Muscle of leg (tissue), 11 donors: ENCODE results near the gene ERC1. TPM values are rescaled to one million over a fixed set of nuclear protein-coding genes. Genes with fewer than 3 reads are reported as not detected.

Experiments used
- DNase-seq: peaks from one replicate; pipeline ENCODE4 v3.0.0; 2013
- H3K27ac ChIP-seq: one replicate; pipeline ENCODE4 v1.5.1; 2013; ENCODE audit warnings: mild to moderate bottlenecking, low read length, control low read depth
- H3K27me3 ChIP-seq: one replicate; pipeline ENCODE4 v1.6.1; 2013; ENCODE audit warnings: low read length; ENCODE audit not compliant: control insufficient read depth, insufficient read depth
- H3K36me3 ChIP-seq: one replicate; pipeline ENCODE4 v1.6.1; 2013; ENCODE audit warnings: low read length; ENCODE audit not compliant: control insufficient read depth, insufficient read depth
- H3K4me1 ChIP-seq: one replicate; pipeline ENCODE4 v1.6.1; 2013; ENCODE audit warnings: low read length; ENCODE audit not compliant: control insufficient read depth, insufficient read depth
- H3K4me3 ChIP-seq: one replicate; pipeline ENCODE4 v1.5.1; 2013; ENCODE audit warnings: low read length, control low read depth
- H3K9me3 ChIP-seq: replicated peaks from 2 replicates; pipeline ENCODE4 v1.6.1; 2013; ENCODE audit warnings: low read depth, low read length; ENCODE audit not compliant: control insufficient read depth
- WGBS: methylation state at CpG from one replicate; pipeline ENCODE4 v1.1.5; 2013; ENCODE audit warnings: missing lambda C conversion rate; ENCODE audit not compliant: insufficient coverage; 5-methylcytosine and 5-hydroxymethylcytosine counted together
- polyA plus RNA-seq, 8 donors: library from polyadenylated mRNA; unstranded; fragments of 120-200 nt; gene quantifications; one replicate each; pipeline versions ENCODE4 v1.2.1 to v1.2.3, GENCODE V29; 2013; ENCODE audit warnings: inconsistent platforms in 1 of 8, low replicate concordance in 1 of 8; ENCODE audit not compliant: insufficient read length in 8 of 8, insufficient read depth in 1 of 8
- total RNA-seq: library from RNA; stranded (reverse); fragments of 120-200 nt; gene quantifications from one replicate; pipeline ENCODE4 v1.2.4, GENCODE V29; 2013

The ERC1 gene
- total and polyA plus RNA-seq, 9 donors = 15.8 to 32.5 (median 25.1) TPM

- Histone ChIP-seq H3K4me3 (no peak overlapping the region), H3K9me3 (no peaks in the 10 kb centered on the region), H3K36me3 (peaks cover 7% of the 10 kb centered on the region), H3K27ac (no peak overlapping the region), H3K27me3 (no peaks in the 10 kb centered on the region), H3K4me1 (no peaks in the 10 kb centered on the region)
- no CpG with 5 or more reads among the region's 4 CpGs for WGBS
- no peak for DNase-seq
Observed at GRCh38 chr12:1115484-1116231, 124.6 kb downstream of the ERC1 start.

DNA sequence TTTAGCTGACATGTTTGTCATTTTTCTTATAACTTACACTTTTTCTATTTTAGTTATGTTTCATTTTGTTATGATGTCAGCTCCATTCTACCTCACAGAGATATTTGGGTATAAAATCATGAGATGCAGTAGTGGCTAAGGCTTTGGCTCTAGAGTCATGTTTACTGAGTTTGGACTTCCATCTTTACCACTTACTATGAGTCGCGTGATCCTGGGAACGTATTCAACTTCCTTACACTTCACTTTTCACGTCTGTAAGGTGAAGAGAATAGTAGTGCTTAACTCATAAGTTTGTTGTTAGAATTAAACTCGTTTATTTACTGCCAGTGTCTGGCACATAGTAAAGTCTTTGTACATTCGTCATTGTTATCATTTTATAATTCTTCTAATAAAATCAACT is 126.3 kb downstream of the ERC1 start:
- no peaks in the 10 kb centered on the region for H3K9me3 ChIP-seq
- no CpG with 5 or more reads among the region's 6 CpGs for WGBS

GRCh38 chr12:1117970-1118563 is 127.0 kb downstream of the ERC1 start:
- no peaks in the 10 kb centered on the region for H3K27me3 ChIP-seq
- no CpG with 5 or more reads among the region's 5 CpGs for WGBS

More for the DNA sequence above, 126.3 kb downstream of the ERC1 start:
- Histone ChIP-seq H3K27me3 (no peaks in the 10 kb centered on the region), H3K27ac (no peak overlapping the region), H3K4me1 (no peaks in the 10 kb centered on the region), H3K36me3 (peaks cover under 1% of the 10 kb centered on the region), H3K4me3 (no peak overlapping the region)
- DNase-seq = no peak

GRCh38 chr12:1122786-1123185 is 131.8 kb downstream of the ERC1 start:
- no peak overlapping the region for H3K27ac ChIP-seq
- no peaks in the 10 kb centered on the region for H3K9me3 ChIP-seq
- H3K27me3 ChIP-seq = no peaks in the 10 kb centered on the region
- DNase-seq = no peak
- no peaks in the 10 kb centered on the region for H3K4me1 ChIP-seq
- no CpG with 5 or more reads among the region's 3 CpGs for WGBS
- no peak overlapping the region for H3K4me3 ChIP-seq
- no peaks in the 10 kb centered on the region for H3K36me3 ChIP-seq

More at GRCh38 chr12:1117970-1118563, 127.0 kb downstream of the ERC1 start:
- Histone ChIP-seq H3K4me3 (no peak overlapping the region), H3K4me1 (no peaks in the 10 kb centered on the region), H3K36me3 (no peaks in the 10 kb centered on the region), H3K9me3 (no peaks in the 10 kb centered on the region), H3K27ac (no peak overlapping the region)
- peak; percentile 80 for DNase-seq

DNA sequence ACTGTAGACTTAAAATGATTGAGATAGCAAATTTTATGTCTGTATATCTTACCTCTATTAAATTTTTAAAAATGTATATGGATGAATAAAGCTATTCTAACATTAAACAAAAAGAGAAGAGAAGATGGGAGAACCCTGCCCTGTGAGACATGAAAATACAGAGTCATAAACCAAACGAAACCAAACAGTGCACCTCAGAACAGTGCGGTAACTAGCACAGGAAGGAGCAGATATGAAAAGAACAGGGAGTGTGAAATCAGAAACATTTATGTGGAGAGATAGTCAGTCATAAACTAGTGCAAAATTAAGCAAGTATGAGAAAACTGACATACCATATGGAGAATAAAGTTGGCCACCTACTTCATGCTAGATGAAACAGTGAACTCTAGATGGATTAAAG is 135.1 kb downstream of the ERC1 start:
- WGBS = no CpG with 5 or more reads among the region's 2 CpGs
- Histone ChIP-seq H3K9me3 (no peaks in the 10 kb centered on the region), H3K27ac (no peak overlapping the region), H3K4me3 (no peak overlapping the region), H3K27me3 (no peaks in the 10 kb centered on the region), H3K4me1 (no peaks in the 10 kb centered on the region), H3K36me3 (no peaks in the 10 kb centered on the region)
- DNase-seq = no peak

DNA sequence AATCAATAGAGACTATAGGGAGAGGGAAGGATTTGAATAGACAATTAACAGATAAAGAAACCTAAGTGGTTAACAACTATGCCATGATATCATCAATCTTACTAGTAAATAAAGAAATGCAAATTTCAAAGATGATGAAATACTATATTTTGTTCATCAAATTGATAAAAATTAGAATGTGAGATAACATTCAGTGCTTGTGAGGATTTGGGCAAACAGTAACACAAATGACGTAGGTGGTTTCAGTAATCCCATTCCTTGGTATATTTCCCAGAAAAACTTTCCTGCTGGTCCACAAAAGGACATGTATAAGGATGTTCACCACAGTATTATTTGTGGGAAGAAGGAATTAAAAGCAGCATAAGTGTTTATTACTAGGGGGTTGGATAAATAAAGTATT is 136.0 kb downstream of the ERC1 start:
- no peak for DNase-seq
- H3K27me3 ChIP-seq = no peaks in the 10 kb centered on the region
- no peaks in the 10 kb centered on the region for H3K9me3 ChIP-seq
- no peaks in the 10 kb centered on the region for H3K4me1 ChIP-seq
- no peak overlapping the region for H3K27ac ChIP-seq
- no CpG with 5 or more reads among the region's 1 CpG for WGBS
- no peaks in the 10 kb centered on the region for H3K36me3 ChIP-seq
- no peak overlapping the region for H3K4me3 ChIP-seq

DNA sequence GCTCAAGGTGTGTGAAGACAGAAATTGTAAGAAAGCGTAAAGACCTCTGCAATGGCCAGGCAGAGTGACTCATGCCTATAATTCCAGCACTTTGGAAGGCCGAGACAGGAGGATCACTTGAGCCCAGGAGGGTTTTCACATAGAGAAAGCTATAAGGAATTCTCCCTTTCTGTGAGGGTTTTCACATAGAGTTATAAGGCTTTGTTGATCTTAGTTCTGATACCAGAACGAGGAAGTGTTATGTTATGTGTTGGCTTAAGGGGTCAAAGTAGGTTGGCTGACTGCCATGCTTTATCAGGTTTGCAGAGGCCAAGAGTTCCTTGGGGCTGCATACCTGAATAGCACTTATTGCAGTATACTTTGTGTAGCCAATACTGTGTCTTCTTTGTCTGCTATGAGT is 139.1 kb downstream of the ERC1 start:
- Histone ChIP-seq H3K4me1 (no peaks in the 10 kb centered on the region), H3K27ac (no peak overlapping the region), H3K4me3 (no peak overlapping the region), H3K36me3 (peaks cover 2% of the 10 kb centered on the region), H3K9me3 (no peaks in the 10 kb centered on the region), H3K27me3 (no peaks in the 10 kb centered on the region)
- 83% methylated on average over 2 of the region's 3 CpGs for WGBS
- no peak for DNase-seq

DNA sequence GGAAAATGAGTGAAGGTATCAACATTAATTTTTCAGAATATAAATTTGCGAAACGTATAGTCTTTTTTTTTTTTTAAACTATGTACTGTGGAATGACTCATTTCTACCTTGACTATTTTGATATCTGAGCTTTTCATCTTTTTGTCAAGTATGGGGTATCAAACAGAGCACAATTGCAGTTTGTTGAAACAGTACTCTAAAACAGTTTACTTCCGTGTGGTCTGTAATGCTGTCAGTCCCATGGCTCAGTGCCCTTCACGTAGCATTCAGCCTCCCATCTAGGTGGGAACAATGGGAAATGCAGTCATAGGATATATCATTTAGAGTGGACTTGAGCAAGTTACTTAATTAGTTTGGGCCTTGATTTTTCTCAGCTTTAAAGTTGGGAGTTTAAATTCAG is 139.5 kb downstream of the ERC1 start:
- Histone ChIP-seq H3K27me3 (no peaks in the 10 kb centered on the region), H3K4me1 (no peaks in the 10 kb centered on the region), H3K36me3 (peaks cover 2% of the 10 kb centered on the region), H3K27ac (no peak overlapping the region), H3K4me3 (no peak overlapping the region), H3K9me3 (no peaks in the 10 kb centered on the region)
- 79% methylated on average over 2 of the region's 4 CpGs for WGBS
- no peak for DNase-seq

DNA sequence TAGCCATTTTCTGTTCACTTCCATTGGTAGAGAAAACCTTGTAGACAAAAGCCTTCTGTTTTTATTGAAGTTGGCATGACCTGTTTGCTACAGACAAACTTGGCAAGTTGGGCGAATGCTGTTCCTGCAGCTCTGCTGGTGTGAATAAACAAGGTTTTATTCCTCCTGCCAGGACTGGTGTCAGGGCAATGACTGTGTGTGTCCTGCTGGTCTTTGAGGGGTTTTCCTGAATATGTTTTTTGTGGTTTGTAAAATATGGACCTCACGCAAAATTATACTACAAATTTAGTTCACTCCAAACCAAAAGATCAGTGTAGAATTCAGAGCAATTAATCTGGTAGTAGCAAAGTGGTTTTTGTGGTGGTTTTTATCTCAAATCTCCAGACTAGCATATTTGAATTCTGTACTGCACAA is 140.8 kb downstream of the ERC1 start:
- no peaks in the 10 kb centered on the region for H3K27me3 ChIP-seq
- H3K9me3 ChIP-seq = no peaks in the 10 kb centered on the region
- no peak overlapping the region for H3K4me3 ChIP-seq
- H3K36me3 ChIP-seq = peaks cover 2% of the 10 kb centered on the region
- 0% methylated on average over 1 of the region's 2 CpGs for WGBS
- no peak overlapping the region for H3K27ac ChIP-seq
- H3K4me1 ChIP-seq = no peaks in the 10 kb centered on the region
- DNase-seq = no peak

GRCh38 chr12:1132311-1132710 is 141.3 kb downstream of the ERC1 start:
- Histone ChIP-seq H3K27me3 (no peaks in the 10 kb centered on the region), H3K9me3 (no peaks in the 10 kb centered on the region), H3K27ac (no peak overlapping the region), H3K4me1 (no peaks in the 10 kb centered on the region), H3K4me3 (no peak overlapping the region), H3K36me3 (peaks cover 2% of the 10 kb centered on the region)
- 90% methylated on average over 5 of the region's 6 CpGs for WGBS
- DNase-seq = no peak
